H1 (cell line): ENCODE results near the gene CASTOR1. TPM values are rescaled to one million over a fixed set of nuclear protein-coding genes. Genes with fewer than 3 reads are reported as not detected.

Source experiments
- CTCF ChIA-PET: fragments of 300-600 bp; sonication (Branson Sonifier 250); formaldehyde crosslinking; loops from one replicate; lab custom pipeline; 2021; ENCODE audit not compliant: partially characterized antibody; lab: Charles Lee
- POLR2A ChIA-PET: fragments of 300-600 bp; sonication (Branson Sonifier 250); formaldehyde crosslinking; loops from one replicate; lab custom pipeline; 2021; ENCODE audit warnings: inconsistent platforms; ENCODE audit not compliant: partially characterized antibody; lab: Charles Lee
- DNase-seq, 2 experiments: peaks; one replicate each; pipeline versions ENCODE4 v3.0.0 to v3.0.0-alpha.2; 2010 to 2022; ENCODE audit warnings: low spot score in 2 of 2, low read depth in 1 of 2, mixed read lengths in 1 of 2
- FAIRE-seq: peaks from 2 replicates; lab custom pipeline; 2011; peaks lifted over from hg19 to GRCh38; lab: Jason Lieb, UNC
- H2AFZ ChIP-seq: 2 replicates; pipeline ENCODE4 v1.8.1; 2012; ENCODE audit warnings: low read length, inconsistent platforms
- H2AK5ac ChIP-seq: 2 replicates; pipeline ENCODE4 v1.6.1; 2013; ENCODE audit warnings: low read depth, low read length
- H2BK120ac ChIP-seq: replicated peaks from 2 replicates; pipeline ENCODE3; 2013; ENCODE audit warnings: low read depth, low read length, inconsistent platforms
- H2BK12ac ChIP-seq: 2 replicates; pipeline ENCODE4 v1.6.1; 2013; ENCODE audit warnings: low read depth, low read length
- H2BK15ac ChIP-seq: 2 replicates; pipeline ENCODE4 v1.6.1; 2013; ENCODE audit warnings: low read length
- H2BK20ac ChIP-seq: 2 replicates; pipeline ENCODE4 v1.6.1; 2013; ENCODE audit warnings: low read length
- H2BK5ac ChIP-seq: 2 replicates; pipeline ENCODE4 v1.6.1; 2013; ENCODE audit warnings: low read depth, low read length
- H3K14ac ChIP-seq: 2 replicates; pipeline ENCODE4 v1.6.1; 2013; ENCODE audit warnings: inconsistent platforms; ENCODE audit not compliant: insufficient read length
- H3K18ac ChIP-seq: 2 replicates; pipeline ENCODE4 v1.6.1; 2013; ENCODE audit warnings: low read length; ENCODE audit errors: extremely low read depth
- H3K23ac ChIP-seq: 2 replicates; pipeline ENCODE4 v1.6.1; 2013; ENCODE audit warnings: inconsistent platforms; ENCODE audit not compliant: insufficient read length
- H3K23me2 ChIP-seq: 2 replicates; pipeline ENCODE4 v1.6.1; 2013; ENCODE audit warnings: low read depth, low read length
- H3K27ac ChIP-seq: 2 replicates; pipeline ENCODE4 v1.6.1; 2011; ENCODE audit warnings: low read depth, low read length, inconsistent platforms
- H3K27me3 ChIP-seq, 4 experiments: replicated peaks in 1 of 4; 1 replicate in 1 of 4; 2 replicates in 3 of 4; pipeline versions ENCODE4 v1.6.1 to v1.8.1; 2011 to 2013; ENCODE audit warnings: low read length in 3 of 4, mild to moderate bottlenecking in 3 of 4, inconsistent platforms in 2 of 4, mixed read lengths in 2 of 4, moderate library complexity in 1 of 4; ENCODE audit not compliant: control insufficient read depth in 3 of 4, insufficient read depth in 3 of 4; ENCODE audit errors: extremely low read depth in 1 of 4
- H3K36me3 ChIP-seq, 4 experiments: 2 replicates each; pipeline versions ENCODE4 v1.6.1 to v1.8.1; 2011 to 2013; ENCODE audit warnings: mild to moderate bottlenecking in 4 of 4, low read length in 3 of 4, moderate library complexity in 2 of 4, control low read depth in 1 of 4, inconsistent platforms in 1 of 4; ENCODE audit not compliant: insufficient read depth in 4 of 4, control insufficient read depth in 2 of 4
- H3K4ac ChIP-seq: replicated peaks from 2 replicates; pipeline ENCODE3; 2013; ENCODE audit warnings: low read length, low read depth, mixed read lengths, inconsistent platforms; ENCODE audit not compliant: insufficient read length
- H3K4me1 ChIP-seq, 4 experiments: replicated peaks in 1 of 4; 1 replicate in 1 of 4; 2 replicates in 3 of 4; pipeline versions ENCODE4 v1.6.1 to v1.8.1; 2011 to 2013; ENCODE audit warnings: low read length in 3 of 4, inconsistent platforms in 2 of 4, mixed read lengths in 1 of 4; ENCODE audit not compliant: insufficient read depth in 4 of 4, control insufficient read depth in 3 of 4
- H3K4me2 ChIP-seq, 2 experiments: 2 replicates each; pipeline versions ENCODE4 v1.6.1 to v1.8.1; 2011 to 2013; ENCODE audit warnings: low read depth in 2 of 2, low read length in 2 of 2, control low read depth in 1 of 2, inconsistent platforms in 1 of 2, mild to moderate bottlenecking in 1 of 2; ENCODE audit not compliant: insufficient read depth in 1 of 2
- H3K4me3 ChIP-seq, 4 experiments: fragments of 200-600, 300-600 bp in 1 of 4; sonication (generic), shearing (Covaris generic), sonication (Bioruptor Twin) in 1 of 4; 2 replicates each; pipeline versions ENCODE4 v1.5.1 to v1.8.1; 2011 to 2016; ENCODE audit warnings: low read length in 4 of 4, low read depth in 3 of 4, control low read depth in 2 of 4, inconsistent platforms in 2 of 4, mild to moderate bottlenecking in 2 of 4, mixed read lengths in 1 of 4, moderate library complexity in 1 of 4; ENCODE audit not compliant: insufficient read depth in 2 of 4; ENCODE audit errors: extremely low read depth in 1 of 4
- H3K56ac ChIP-seq: replicated peaks from 2 replicates; pipeline ENCODE3; 2013; ENCODE audit warnings: low read depth, mild to moderate bottlenecking, mixed read lengths, low read length, inconsistent platforms; ENCODE audit not compliant: insufficient read length
- H3K79me1 ChIP-seq: 2 replicates; pipeline ENCODE4 v1.6.1; 2013; ENCODE audit warnings: low read depth, low read length, control low read depth
- H3K79me2 ChIP-seq, 2 experiments: 2 replicates each; pipeline versions ENCODE4 v1.6.1 to v1.8.1; 2012 to 2013; ENCODE audit warnings: low read length in 2 of 2, mild to moderate bottlenecking in 2 of 2, inconsistent platforms in 1 of 2; ENCODE audit not compliant: insufficient read depth in 2 of 2, control insufficient read depth in 1 of 2
- H3K9ac ChIP-seq, 4 experiments: replicated peaks in 1 of 4; 1 replicate in 1 of 4; 2 replicates in 3 of 4; pipeline versions ENCODE4 v1.6.1 to v1.8.1; 2011 to 2013; ENCODE audit warnings: low read depth in 3 of 4, low read length in 3 of 4, control low read depth in 2 of 4, mild to moderate bottlenecking in 2 of 4, moderate library complexity in 2 of 4, inconsistent platforms in 1 of 4; ENCODE audit errors: extremely low read depth in 1 of 4
- H3K9me3 ChIP-seq, 2 experiments: 2 replicates each; pipeline versions ENCODE4 v1.6.1 to v1.8.1; 2012 to 2013; ENCODE audit warnings: mild to moderate bottlenecking in 2 of 2, moderate library complexity in 2 of 2, control low read depth in 1 of 2, inconsistent platforms in 1 of 2, low read depth in 1 of 2, low read length in 1 of 2, mixed read lengths in 1 of 2; ENCODE audit not compliant: insufficient read depth in 2 of 2
- H4K20me1 ChIP-seq, 2 experiments: replicated peaks in 1 of 2; 2 replicates each; pipeline versions ENCODE3 to v1.8.1; 2011 to 2013; ENCODE audit warnings: inconsistent platforms in 2 of 2, low read length in 2 of 2, mild to moderate bottlenecking in 1 of 2; ENCODE audit not compliant: insufficient read depth in 2 of 2, control insufficient read depth in 1 of 2
- H4K5ac ChIP-seq: 2 replicates; pipeline ENCODE4 v1.6.1; 2013; ENCODE audit warnings: low read length, low read depth, mixed read lengths, inconsistent platforms; ENCODE audit not compliant: insufficient read length
- H4K8ac ChIP-seq: 2 replicates; pipeline ENCODE4 v1.8.0; 2013; ENCODE audit warnings: mild to moderate bottlenecking, moderate library complexity, low read length, inconsistent platforms; ENCODE audit not compliant: insufficient read depth; ENCODE audit errors: extremely low read depth
- H4K91ac ChIP-seq: replicated peaks from 2 replicates; pipeline ENCODE3; 2013; ENCODE audit warnings: low read length, mixed read lengths, inconsistent platforms; ENCODE audit not compliant: insufficient read length
- CTBP2 ChIP-seq: IDR thresholded peaks from 2 replicates; pipeline ENCODE4 v1.7.0; 2011; ENCODE audit warnings: borderline replicate concordance, mild to moderate bottlenecking, moderate library complexity, mixed read lengths, low read length; ENCODE audit not compliant: insufficient read depth, insufficient read length
- EGR1 ChIP-seq: IDR thresholded peaks from 2 replicates; pipeline ENCODE4 v1.6.1; 2011; ENCODE audit warnings: low read depth, low read length, borderline replicate concordance
- FOSL1 ChIP-seq: IDR thresholded peaks from 2 replicates; pipeline ENCODE4 v1.6.1; 2011; ENCODE audit warnings: mild to moderate bottlenecking, low read depth, low read length, moderate library complexity; ENCODE audit not compliant: insufficient read depth
- SIX5 ChIP-seq: IDR thresholded peaks from 2 replicates; pipeline ENCODE4 v1.6.1; 2011; ENCODE audit warnings: mild to moderate bottlenecking, low read depth, low read length
- TAF7 ChIP-seq: optimal IDR thresholded peaks from 2 replicates; pipeline ENCODE3; 2011; ENCODE audit warnings: low read depth, mild to moderate bottlenecking, inconsistent platforms, low read length, moderate library complexity, borderline replicate concordance
- TBP ChIP-seq: IDR thresholded peaks from 2 replicates; pipeline ENCODE4 v1.6.1; 2011; ENCODE audit warnings: low read depth, low read length, improper control_type of control experiment
- WGBS, 2 experiments: shearing (Covaris generic) in 1 of 2; methylation state at CpG; one replicate each; pipeline versions ENCODE4 v1.1.6 to v1.1.7; 2013 to 2015; ENCODE audit warnings: low lambda C conversion rate in 2 of 2, mixed read lengths in 2 of 2, inconsistent platforms in 1 of 2, low coverage in 1 of 2, missing lambda C conversion rate in 1 of 2; ENCODE audit not compliant: insufficient replicate concordance in 2 of 2, insufficient coverage in 1 of 2, insufficient read length in 1 of 2; ENCODE audit errors: extremely low coverage in 1 of 2, missing lambda C conversion rate in 1 of 2; 5-methylcytosine and 5-hydroxymethylcytosine counted together
- long read RNA-seq, 2 experiments: library from RNA in 1 of 2; library from capped mRNA in 1 of 2; stranded (forward); transcript quantifications; one replicate each; pipeline ENCODE4 v2.0.0, GENCODE V29; 2021; ENCODE audit warnings: inconsistent platforms in 1 of 2
- polyA minus RNA-seq, 3 experiments: library from RNA; depleted of rRNA, polyadenylated mRNA; stranded (reverse); fragments of >200 nt; gene quantifications; 1 replicate in 2 of 3; 2 replicates in 1 of 3; pipeline ENCODE4 v1.2.3, GENCODE V29; 2011
- polyA plus RNA-seq, 7 experiments: library from polyadenylated mRNA; depleted of rRNA in 3 of 7; stranded (reverse) in 5 of 7; unstranded in 2 of 7; fragments of >200 nt in 5 of 7; fragments of 200-250 nt in 2 of 7; gene quantifications; 1 replicate in 5 of 7; 2 replicates in 1 of 7; 4 replicates in 1 of 7; pipeline versions ENCODE4 v1.2.1 to v1.2.3, GENCODE V29; 2011 to 2013; ENCODE audit warnings: missing spikeins in 2 of 7, mixed read lengths in 2 of 7
- total RNA-seq: library from RNA; stranded (reverse); fragmentation: NEBNext Ultra II Directional; extraction: Animal tissue kit (Norgen Biotek cat#: 25700); gene quantifications from 2 replicates; pipeline ENCODE4 v1.2.1, GENCODE V29; 2021
- TF ChIP-seq, protein P1 (sequence below): IDR thresholded peaks from 2 replicates; pipeline ENCODE4 v1.6.1; 2011; ENCODE audit warnings: low read depth, mild to moderate bottlenecking, low read length; ENCODE audit not compliant: insufficient read depth

Gene CASTOR1
- total RNA-seq (8.4 and 10.3 TPM in 2 replicates), polyA plus RNA-seq (2011; rRNA removed) (36.0 and 44.6 TPM in 2 replicates), polyA minus RNA-seq (2011; rRNA and poly(A)+ RNA removed) (8.2 and 8.5 TPM in 2 replicates)
- polyA plus RNA-seq (2011; cell fraction: cytosol; rRNA removed): 22.6 TPM
- 27.5 TPM for polyA plus RNA-seq (2011; cell fraction: nucleus; rRNA removed)
- 3.7 to 12.4 TPM (median 11.3 TPM) in 4 replicates for polyA plus RNA-seq (2012, experiment 1 of 2)
- polyA plus RNA-seq (2012, experiment 2 of 2): 10.9 TPM
- 9.5 TPM for polyA plus RNA-seq (2013, experiment 1 of 2)
- polyA plus RNA-seq (2013, experiment 2 of 2): 10.2 TPM
- 3.8 TPM for polyA minus RNA-seq (2011; cell fraction: cytosol; rRNA and poly(A)+ RNA removed)
- polyA minus RNA-seq (2011; cell fraction: nucleus; rRNA and poly(A)+ RNA removed): 8.7 TPM
- long read RNA-seq, experiment 1, transcript CASTOR1-202 (9 exons, 1,623 nt): major isoform, 7 of 7 reads
- long read RNA-seq, experiment 1, partial matches to known transcripts: 0 of 7 reads
- long read RNA-seq, experiment 1, other reads (novel, unspliced or antisense): 0 of 7 reads
- long read RNA-seq, experiment 2, partial matches to known transcripts: 9 of 9 reads
- long read RNA-seq, experiment 2, other reads (novel, unspliced or antisense): 0 of 9 reads

DNA sequence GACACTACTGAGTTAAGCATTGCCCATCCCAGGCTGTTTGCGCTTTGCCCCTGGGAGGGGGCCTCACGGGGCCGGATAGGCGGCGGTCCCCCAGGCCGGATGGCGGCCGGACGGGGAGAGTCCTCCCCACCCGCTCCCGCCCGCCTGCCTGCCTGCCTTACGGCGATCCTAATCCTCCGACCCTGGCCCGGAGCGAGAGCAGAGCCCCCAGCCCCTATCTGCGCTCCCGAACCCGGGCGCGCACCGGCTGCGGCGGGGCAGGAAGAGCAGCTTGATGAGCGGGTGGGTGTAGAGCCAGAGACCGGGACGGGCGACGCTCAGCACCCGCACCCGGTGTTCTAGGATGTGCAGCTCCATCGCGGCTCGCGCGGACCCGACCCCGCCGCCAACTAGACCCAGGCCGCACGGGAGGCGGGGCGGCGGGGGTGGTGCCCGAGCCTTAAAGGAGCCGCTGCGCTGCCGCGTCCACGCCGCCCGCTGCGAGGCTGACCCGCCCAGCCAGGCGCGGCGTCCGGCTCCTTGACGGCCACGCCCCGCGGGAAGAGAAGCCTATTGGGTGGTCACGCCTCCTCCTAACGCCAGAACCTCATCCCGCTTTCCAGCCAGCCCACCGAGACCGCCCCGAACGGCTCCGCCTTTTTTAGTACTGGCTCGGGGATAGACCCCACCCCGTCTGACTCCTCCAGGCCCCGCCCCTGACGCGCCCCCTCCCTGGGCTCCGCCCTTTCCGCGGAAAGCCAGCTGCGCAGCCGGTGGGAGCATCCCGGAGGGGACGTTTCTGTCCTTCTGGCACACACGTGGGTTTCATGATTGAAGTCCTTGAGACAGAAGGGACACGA is at the start of gene CASTOR1:
CASTOR1 (minus strand) TSS at position 365 of the 839 bp plus-strand sequence; CDS start at position 357, 8 bp downstream.
- H3K27ac ChIP-seq: no peak within 1 kb of the TSS
- DNase-seq (peak; percentile 91 to 98), FAIRE-seq (peak; percentile 87)
- peaks cover 0 to 4% of the 10 kb centered on the region in 2 experiments for H4K20me1 ChIP-seq
- peak within 1 kb of the TSS; percentile 58 to 74 (median 70) for H3K4me3 ChIP-seq
- CTCF ChIA-PET: interaction anchor here (1.2 to 9.1 kb wide), 15 partner anchors 8 to 201 kb away, joined by 3 to 203 read pairs (median 12); partner anchors contain the start of genes RNF215 and TBC1D10A
- no peaks in the 10 kb centered on the region for H3K27me3 ChIP-seq
- H3K23me2 ChIP-seq: peaks cover 12% of the 10 kb centered on the region; the same call in 1 of the 2 replicates
- no peaks in the 10 kb centered on the region for H3K9me3 ChIP-seq
- peak within 1 kb of the TSS; percentile 53 for H4K8ac ChIP-seq
- no peak within 1 kb of the TSS for H4K91ac ChIP-seq
- H2BK12ac ChIP-seq: no peak within 1 kb of the TSS
- H3K4me1 ChIP-seq: peaks cover 0 to 19% (median 14%) of the 10 kb centered on the region in 4 experiments; a peak in 6 of 7 replicates
- H2BK5ac ChIP-seq: no peak within 1 kb of the TSS; the same call in 1 of the 2 replicates
- H3K14ac ChIP-seq: no peak within 1 kb of the TSS
- no peak within 1 kb of the TSS for H2BK120ac ChIP-seq
- H3K4me2 ChIP-seq: peak within 1 kb of the TSS; percentile 82 to 95
- no peak within 1 kb of the TSS for H4K5ac ChIP-seq
- POLR2A ChIA-PET: interaction anchor here (1.1 to 3.8 kb wide), 9 partner anchors 10 to 181 kb away, joined by 3 to 17 read pairs (median 4); partner anchors contain the start of genes CCDC157, MTFP1, SF3A1 and TBC1D10A
- peak within 1 kb of the TSS in 2 of 4 experiments; percentile 56 to 59; a peak in 4 of 7 replicates for H3K9ac ChIP-seq
- H2AFZ ChIP-seq: peak within 1 kb of the TSS; percentile 86; the same call in 1 of the 2 replicates
- no peak within 1 kb of the TSS for H3K4ac ChIP-seq
- no peaks in the 10 kb centered on the region for H3K79me1 ChIP-seq
- peak within 1 kb of the TSS; percentile 88; the same call in 1 of the 2 replicates for H2BK15ac ChIP-seq
- H2BK20ac ChIP-seq: no peak within 1 kb of the TSS
- peak within 1 kb of the TSS; percentile 32 for H3K18ac ChIP-seq
- no peak within 1 kb of the TSS; the same call in 1 of the 2 replicates for H2AK5ac ChIP-seq
- H3K56ac ChIP-seq: no peak within 1 kb of the TSS
- 2% methylated on average over 23 of the region's 85 CpGs; no CpG with 5 or more reads in 1 of the 2 experiments for WGBS, 2 experiments
- H3K23ac ChIP-seq: no peak within 1 kb of the TSS
- no peaks in the 10 kb centered on the region for H3K79me2 ChIP-seq
- no peaks in the 10 kb centered on the region for H3K36me3 ChIP-seq
- TF ChIP-seq FOSL1: no peak
- TF ChIP-seq, protein P1, sequence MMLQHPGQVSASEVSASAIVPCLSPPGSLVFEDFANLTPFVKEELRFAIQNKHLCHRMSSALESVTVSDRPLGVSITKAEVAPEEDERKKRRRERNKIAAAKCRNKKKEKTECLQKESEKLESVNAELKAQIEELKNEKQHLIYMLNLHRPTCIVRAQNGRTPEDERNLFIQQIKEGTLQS: no peak
- peak; percentile 40; the same call in 1 of the 2 replicates for TF ChIP-seq TBP
- peak; percentile 38; the same call in 1 of the 2 replicates for TF ChIP-seq EGR1
- no peak for TF ChIP-seq SIX5
- no peak for TF ChIP-seq CTBP2
- peak; percentile 21 for TF ChIP-seq TAF7
